ENCODE data around the gene PRR36. TPM values are rescaled to one million over a fixed set of nuclear protein-coding genes. Genes with fewer than 3 reads are reported as not detected.
"Not testable (repeated sequence)": the region's sequence is repeated elsewhere in the genome, so short reads cannot be mapped to it uniquely, and the experiment has no call there.

PRR36 gene
- total and polyA plus RNA-seq, 4 donors = 0.09 to 0.13 TPM; not detected in 2

- intact Hi-C loops (cut with DNase I) = loop anchor here in 1 of 2 donors (1.0 kb wide), 1 partner anchor 17 kb away; the partner anchor contains the start of gene MAP2K7
- peak; percentile 88 for ATAC-seq (ENCODE audit: low FRiP score)
- WGBS, 2 donors = 8 to 9% methylated on average over 57 to 62 of the region's 62 CpGs
- no peaks in the 10 kb centered on the region for H3K27me3 ChIP-seq (ENCODE audit: control insufficient read depth in 1 of 2, insufficient read depth in 2 of 2, low read length in 1 of 2)
- peak; percentile 98 to 99 for DNase-seq
- H3K27ac ChIP-seq (ENCODE audit: low read depth in 1 of 2, low read length in 2 of 2) = peak within 1 kb of the TSS in 1 of 2 donors; percentile 72
- no peaks in the 10 kb centered on the region for H3K9me3 ChIP-seq (ENCODE audit: control insufficient read depth, low read length)
- H3K4me3 ChIP-seq (ENCODE audit: low read length in 2 of 2) = peak within 1 kb of the TSS; percentile 43 to 59
- no peaks in the 10 kb centered on the region for H3K36me3 ChIP-seq (ENCODE audit: control insufficient read depth in 1 of 2, insufficient read depth in 2 of 2, low read length in 1 of 2)
- no peaks in the 10 kb centered on the region for H3K4me1 ChIP-seq (ENCODE audit: control insufficient read depth in 1 of 2, insufficient read depth in 2 of 2, low read length in 2 of 2)
These were observed 45.7 kb upstream of the PRR36 start, which contains the start of gene SNAPC2 for GRCh38 chr19:7919610-7920518. SNAPC2 (plus strand) TSS chr19:7920338; CDS start chr19:7920367, 29 bp downstream.

DNA sequence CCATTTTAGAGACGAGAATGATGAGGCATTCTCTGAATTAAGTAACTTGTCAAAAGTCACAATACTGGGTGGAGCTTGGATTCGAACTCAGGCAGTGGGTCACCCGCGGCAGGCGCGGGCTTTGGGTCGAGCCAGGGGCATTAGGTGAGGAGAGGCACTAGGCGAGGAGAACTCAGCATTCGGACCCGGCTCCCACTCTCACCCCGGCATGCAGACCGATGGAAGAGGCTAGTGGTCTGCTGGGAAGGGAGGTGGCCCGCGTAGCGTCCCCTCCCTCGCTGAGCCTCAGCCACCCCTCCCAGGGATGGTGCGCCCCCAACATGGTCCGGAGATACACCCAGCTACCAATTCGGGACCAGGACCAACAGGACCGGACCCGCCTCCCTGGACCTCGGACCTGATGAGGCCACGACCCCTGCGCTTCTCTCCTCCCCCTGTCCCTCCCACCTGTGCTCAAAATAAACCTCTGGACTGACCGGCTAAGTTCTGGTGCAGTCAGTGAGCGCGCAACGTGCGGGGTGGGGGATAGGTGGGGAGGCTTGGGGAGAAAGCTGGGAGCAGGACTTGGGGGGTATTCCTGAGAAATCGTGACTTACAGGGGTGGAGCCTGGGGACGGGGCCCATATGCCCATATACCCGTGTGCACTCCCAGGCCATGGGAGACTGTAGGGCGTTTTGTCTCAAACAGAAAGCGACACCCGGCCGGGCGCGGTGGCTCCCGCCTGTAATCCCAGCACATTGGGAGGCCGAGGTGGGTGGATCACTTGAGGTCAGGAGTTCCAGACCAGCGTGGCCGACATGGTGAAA, 44.6 kb upstream of the PRR36 start:
- DNase-seq (peak; percentile 54 to 68), ATAC-seq (ENCODE audit: low FRiP score) (no peak)
- H3K27me3 ChIP-seq (ENCODE audit: control insufficient read depth in 1 of 2, insufficient read depth in 2 of 2, low read length in 1 of 2) = no peaks in the 10 kb centered on the region
- no peaks in the 10 kb centered on the region for H3K9me3 ChIP-seq (ENCODE audit: control insufficient read depth, low read length)
- WGBS, 2 donors = 46 to 48% methylated on average over 42 of the region's 42 CpGs
- H3K27ac ChIP-seq (ENCODE audit: low read depth in 1 of 2, low read length in 2 of 2) = no peak overlapping the region
- intact Hi-C loops (cut with DNase I) = no loop called here
- no peaks in the 10 kb centered on the region for H3K4me1 ChIP-seq (ENCODE audit: control insufficient read depth in 1 of 2, insufficient read depth in 2 of 2, low read length in 2 of 2)
- no peaks in the 10 kb centered on the region for H3K36me3 ChIP-seq (ENCODE audit: control insufficient read depth in 1 of 2, insufficient read depth in 2 of 2, low read length in 1 of 2)
- H3K4me3 ChIP-seq (ENCODE audit: low read length in 2 of 2) = no peak overlapping the region

- H3K36me3 ChIP-seq (ENCODE audit: control insufficient read depth in 1 of 2, insufficient read depth in 2 of 2, low read length in 1 of 2); H3K27ac ChIP-seq (ENCODE audit: low read depth in 1 of 2, low read length in 2 of 2); H3K4me3 ChIP-seq (ENCODE audit: low read length in 2 of 2); H3K27me3 ChIP-seq (ENCODE audit: control insufficient read depth in 1 of 2, insufficient read depth in 2 of 2, low read length in 1 of 2); intact Hi-C loops (cut with DNase I); H3K9me3 ChIP-seq (ENCODE audit: control insufficient read depth, low read length); ATAC-seq (ENCODE audit: low FRiP score); H3K4me1 ChIP-seq (ENCODE audit: control insufficient read depth in 1 of 2, insufficient read depth in 2 of 2, low read length in 2 of 2); DNase-seq: not testable (repeated sequence)
- 30 to 33% methylated on average over 28 to 29 of the region's 29 CpGs for WGBS, 2 donors
These were observed 43.9 kb upstream of the PRR36 start for GRCh38 chr19:7918062-7918614.

DNA sequence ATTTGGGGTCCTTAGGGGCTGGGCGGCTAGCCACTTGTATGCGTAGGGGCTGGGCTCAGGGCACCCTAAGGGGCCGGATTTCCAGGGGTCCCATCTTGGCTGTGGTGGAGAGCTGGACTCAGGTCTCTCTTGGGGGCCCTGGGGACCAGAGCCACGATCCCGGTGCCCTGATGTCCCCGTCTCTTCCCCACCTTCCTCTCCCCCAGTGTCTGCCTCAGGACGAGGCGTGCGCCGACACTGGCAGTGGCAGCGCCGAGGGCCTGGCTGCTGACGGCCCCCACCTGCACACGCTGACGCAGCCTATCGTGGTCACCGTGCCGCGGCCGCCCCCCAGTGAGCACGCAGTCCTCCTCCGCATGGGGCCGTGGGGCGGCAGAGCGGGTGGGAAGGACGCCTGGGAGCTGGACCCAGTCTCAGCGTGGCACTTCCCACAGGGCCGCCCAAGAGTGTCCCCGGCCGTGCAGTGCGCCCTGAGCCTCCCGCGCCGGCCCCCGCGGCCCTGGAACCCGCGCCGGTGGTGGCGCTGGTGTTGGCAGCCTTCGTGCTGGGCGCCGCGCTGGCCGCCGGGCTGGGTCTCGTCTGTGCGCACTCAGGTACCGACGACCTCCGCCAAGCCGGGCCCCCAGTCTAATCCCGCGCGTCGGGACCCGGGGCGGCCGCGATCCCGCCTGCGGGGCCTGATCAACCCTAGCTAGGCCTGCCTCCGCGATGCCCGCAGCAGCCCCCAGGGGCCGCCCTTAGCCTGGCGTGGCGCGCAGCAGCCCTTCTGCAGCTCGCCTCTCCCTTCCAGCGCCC, 43.3 kb upstream of the PRR36 start:
- Histone ChIP-seq H3K4me3 (ENCODE audit: low read length in 2 of 2) (no peak overlapping the region), H3K27ac (ENCODE audit: low read depth in 1 of 2, low read length in 2 of 2) (no peak overlapping the region), H3K4me1 (ENCODE audit: control insufficient read depth in 1 of 2, insufficient read depth in 2 of 2, low read length in 2 of 2) (no peaks in the 10 kb centered on the region), H3K36me3 (ENCODE audit: control insufficient read depth in 1 of 2, insufficient read depth in 2 of 2, low read length in 1 of 2) (no peaks in the 10 kb centered on the region), H3K9me3 (ENCODE audit: control insufficient read depth, low read length) (no peaks in the 10 kb centered on the region), H3K27me3 (ENCODE audit: control insufficient read depth in 1 of 2, insufficient read depth in 2 of 2, low read length in 1 of 2) (no peaks in the 10 kb centered on the region)
- intact Hi-C loops (cut with DNase I) = no loop called here
- DNase-seq = peak; percentile 66 to 85
- WGBS, 2 donors = 1% methylated on average over 51 to 71 of the region's 71 CpGs
- no peak for ATAC-seq (ENCODE audit: low FRiP score)

DNA sequence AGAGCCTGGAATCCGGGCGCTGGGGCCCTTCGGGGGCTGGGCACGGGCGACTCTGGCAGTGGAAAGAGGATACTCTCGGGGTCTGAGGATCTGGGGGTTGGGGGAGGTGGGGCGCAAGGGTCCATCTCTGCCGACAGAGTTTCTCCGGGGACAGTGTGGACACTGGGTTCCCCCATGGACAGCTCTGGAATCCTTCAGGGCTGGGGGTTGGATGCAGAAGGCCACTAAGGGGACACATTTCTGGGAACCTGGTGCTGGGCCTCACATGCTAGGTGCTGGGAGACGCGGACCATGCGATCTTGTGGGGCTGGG, 42.7 kb upstream of the PRR36 start:
- Histone ChIP-seq H3K4me1 (ENCODE audit: control insufficient read depth in 1 of 2, insufficient read depth in 2 of 2, low read length in 2 of 2) (no peaks in the 10 kb centered on the region), H3K9me3 (ENCODE audit: control insufficient read depth, low read length) (no peaks in the 10 kb centered on the region), H3K27ac (ENCODE audit: low read depth in 1 of 2, low read length in 2 of 2) (no peak overlapping the region), H3K27me3 (ENCODE audit: control insufficient read depth in 1 of 2, insufficient read depth in 2 of 2, low read length in 1 of 2) (no peaks in the 10 kb centered on the region), H3K36me3 (ENCODE audit: control insufficient read depth in 1 of 2, insufficient read depth in 2 of 2, low read length in 1 of 2) (no peaks in the 10 kb centered on the region), H3K4me3 (ENCODE audit: low read length in 2 of 2) (no peak overlapping the region)
- no peak for ATAC-seq (ENCODE audit: low FRiP score)
- DNase-seq = peak in 1 of 2 donors; percentile 45
- intact Hi-C loops (cut with DNase I) = no loop called here
- WGBS, 2 donors = 7 to 12% methylated on average over 12 of the region's 12 CpGs

DNA sequence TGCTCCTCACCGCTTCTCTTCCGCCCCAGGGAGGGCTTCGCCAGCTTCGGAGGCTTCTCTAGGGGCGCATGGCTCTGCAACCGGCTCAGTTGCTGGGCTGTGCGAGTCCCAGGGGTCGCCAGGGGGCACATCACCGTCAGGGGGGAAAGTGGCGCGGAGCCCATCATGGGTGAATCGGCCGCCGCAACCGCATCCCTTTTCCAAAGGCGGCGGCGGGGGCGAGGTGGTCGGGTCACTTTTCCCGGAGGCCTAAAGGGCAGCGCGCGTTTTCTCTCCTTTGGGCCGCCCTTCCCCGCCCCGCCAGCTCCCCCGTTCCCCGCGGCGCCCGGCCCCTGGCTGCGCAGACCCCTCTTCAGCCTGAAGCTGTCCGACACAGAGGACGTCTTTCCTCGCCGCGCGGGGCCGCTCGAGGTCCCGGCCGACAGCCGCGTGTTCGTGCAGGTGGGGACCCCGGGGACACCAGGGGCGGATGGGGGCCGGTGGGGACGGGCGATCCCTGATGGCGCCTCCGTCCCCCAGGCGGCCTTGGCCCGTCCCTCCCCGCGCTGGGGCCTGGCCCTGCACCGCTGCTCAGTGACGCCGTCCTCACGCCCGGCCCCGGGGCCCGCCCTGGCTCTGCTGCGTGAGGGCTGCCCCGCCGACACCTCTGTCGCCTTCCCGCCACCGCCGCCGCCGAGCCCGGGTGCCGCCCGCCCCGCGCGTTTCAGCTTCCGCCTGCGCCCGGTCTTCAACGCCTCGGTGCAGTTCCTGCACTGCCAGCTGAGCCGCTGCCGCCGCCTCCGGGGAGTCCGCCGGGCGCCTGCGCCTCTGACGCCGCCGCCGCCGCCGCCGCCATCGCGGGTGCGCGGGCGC, 42.1 kb upstream of the PRR36 start:
- Histone ChIP-seq H3K27ac (ENCODE audit: low read depth in 1 of 2, low read length in 2 of 2) (no peak overlapping the region), H3K27me3 (ENCODE audit: control insufficient read depth in 1 of 2, insufficient read depth in 2 of 2, low read length in 1 of 2) (no peaks in the 10 kb centered on the region), H3K4me3 (ENCODE audit: low read length in 2 of 2) (no peak overlapping the region), H3K9me3 (ENCODE audit: control insufficient read depth, low read length) (no peaks in the 10 kb centered on the region), H3K36me3 (ENCODE audit: control insufficient read depth in 1 of 2, insufficient read depth in 2 of 2, low read length in 1 of 2) (peaks cover 0 to 2% of the 10 kb centered on the region in 2 donors), H3K4me1 (ENCODE audit: control insufficient read depth in 1 of 2, insufficient read depth in 2 of 2, low read length in 2 of 2) (no peaks in the 10 kb centered on the region)
- DNase-seq (peak; percentile 53 to 82), ATAC-seq (ENCODE audit: low FRiP score) (no peak)
- intact Hi-C loops (cut with DNase I) = no loop called here
- 1% methylated on average over 72 to 104 of the region's 104 CpGs for WGBS, 2 donors

DNA sequence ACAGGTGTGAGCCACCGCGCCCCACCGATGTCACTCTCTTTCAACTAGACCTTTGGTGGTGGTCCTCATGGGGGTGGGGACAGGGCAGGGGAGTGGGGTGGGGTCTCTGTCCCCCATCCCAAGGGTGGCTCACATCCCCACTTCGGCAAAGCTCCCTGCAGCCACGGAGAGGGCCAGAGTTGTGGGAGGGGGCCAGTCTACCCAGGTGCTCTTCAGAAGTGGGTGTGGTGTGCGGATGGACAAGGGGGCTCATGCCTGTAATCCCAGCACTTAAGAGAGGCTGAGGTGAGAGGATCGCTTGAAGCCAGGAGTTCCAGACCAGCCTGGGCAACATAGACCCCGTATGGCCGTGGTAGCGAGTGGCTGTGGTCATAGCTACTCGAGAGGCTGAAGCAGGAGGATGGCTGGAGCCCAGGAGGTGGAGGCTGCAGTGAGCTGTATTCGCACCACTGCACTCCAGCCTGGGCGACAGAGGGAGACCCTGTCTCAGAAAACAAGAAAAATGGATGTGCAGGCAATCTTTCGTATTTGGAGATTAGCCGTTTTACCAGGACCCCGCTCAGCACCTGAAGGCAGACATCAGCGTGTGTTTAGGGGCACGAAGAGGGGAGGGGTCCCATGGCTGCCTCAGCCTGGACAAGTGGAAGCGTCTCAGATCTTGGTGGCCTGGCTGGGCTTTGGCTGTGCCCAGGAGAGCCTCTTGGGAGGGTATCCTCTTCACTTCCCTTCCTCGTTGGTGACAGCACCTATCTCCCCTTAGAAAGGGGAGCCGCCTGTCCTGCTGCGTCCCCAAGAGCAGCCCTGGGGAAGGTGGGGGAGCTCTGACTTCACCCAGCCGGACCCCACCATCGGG, 41.3 kb upstream of the PRR36 start:
- H3K27me3 ChIP-seq (ENCODE audit: control insufficient read depth in 1 of 2, insufficient read depth in 2 of 2, low read length in 1 of 2) = no peaks in the 10 kb centered on the region
- H3K9me3 ChIP-seq (ENCODE audit: control insufficient read depth, low read length) = no peaks in the 10 kb centered on the region
- no peak overlapping the region for H3K4me3 ChIP-seq (ENCODE audit: low read length in 2 of 2)
- no peaks in the 10 kb centered on the region for H3K4me1 ChIP-seq (ENCODE audit: control insufficient read depth in 1 of 2, insufficient read depth in 2 of 2, low read length in 2 of 2)
- H3K36me3 ChIP-seq (ENCODE audit: control insufficient read depth in 1 of 2, insufficient read depth in 2 of 2, low read length in 1 of 2) = peaks cover 0 to 9% of the 10 kb centered on the region in 2 donors
- 45 to 46% methylated on average over 24 of the region's 24 CpGs for WGBS, 2 donors
- no peak overlapping the region for H3K27ac ChIP-seq (ENCODE audit: low read depth in 1 of 2, low read length in 2 of 2)
- DNase-seq = peak in 1 of 2 donors; percentile 46
- ATAC-seq (ENCODE audit: low FRiP score) = no peak
- intact Hi-C loops (cut with DNase I) = no loop called here
